ENCODE results near the gene LLPH. TPM values are rescaled to one million over a fixed set of nuclear protein-coding genes. Genes with fewer than 3 reads are reported as not detected.

LLPH gene
- total RNA-seq, 1 donor, result 5.1 TPM

- Histone ChIP-seq H2AFZ (ENCODE audit: low read length) (no peak overlapping the region), H3K4me1 (ENCODE audit: insufficient read depth, low read length) (peaks cover 8% of the 10 kb centered on the region), H3K4me3 (ENCODE audit: insufficient read depth, low read length) (no peak overlapping the region), H3K27me3 (ENCODE audit: insufficient read depth, low read length) (no peaks in the 10 kb centered on the region), H4K20me1 (ENCODE audit: insufficient read depth, low read length) (no peaks in the 10 kb centered on the region), H3K36me3 (ENCODE audit: insufficient read depth, low read length) (no peaks in the 10 kb centered on the region), H3K9me3 (ENCODE audit: low read depth, low read length) (no peaks in the 10 kb centered on the region), H3K79me2 (ENCODE audit: insufficient read depth, low read length) (no peaks in the 10 kb centered on the region), H3K27ac (ENCODE audit: low read depth, low read length) (no peak overlapping the region), H3K4me2 (ENCODE audit: insufficient read depth, low read length) (no peak overlapping the region)
- TF ChIP-seq CTCF (IDR thresholded peaks at IDR 0.05; ENCODE audit: extremely low read depth, low read depth, low read length), result no peak
- no peak for DNase-seq (ENCODE audit: insufficient read length, low spot score, missing footprints)
These were observed 53.0 kb downstream of the LLPH start for GRCh38 chr12:66077542-66077941.

DNA sequence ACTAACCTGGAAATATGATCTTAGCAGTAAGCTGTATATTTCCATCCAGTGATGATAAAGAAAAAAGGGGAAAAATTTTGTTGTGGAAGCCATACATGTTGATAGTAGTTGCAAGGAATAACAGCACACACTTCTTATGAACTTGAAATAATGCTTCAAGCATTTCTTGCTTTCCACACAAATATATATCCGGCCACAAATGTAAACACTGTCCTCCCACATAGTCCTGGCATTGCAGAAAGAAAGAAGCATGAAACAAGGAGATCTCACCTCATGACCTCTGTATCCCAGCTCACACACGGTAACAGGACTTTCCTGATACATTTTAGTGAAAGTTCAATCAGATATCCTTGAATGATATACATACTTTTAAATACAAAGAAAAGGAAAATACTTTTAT lies 56.0 kb downstream of the LLPH start:
- Histone ChIP-seq H3K9me3 (ENCODE audit: low read depth, low read length) (no peaks in the 10 kb centered on the region), H4K20me1 (ENCODE audit: insufficient read depth, low read length) (no peaks in the 10 kb centered on the region), H3K36me3 (ENCODE audit: insufficient read depth, low read length) (no peaks in the 10 kb centered on the region), H3K27me3 (ENCODE audit: insufficient read depth, low read length) (no peaks in the 10 kb centered on the region), H2AFZ (ENCODE audit: low read length) (peak overlapping the region; percentile 60), H3K4me1 (ENCODE audit: insufficient read depth, low read length) (peaks cover 8% of the 10 kb centered on the region), H3K27ac (ENCODE audit: low read depth, low read length) (no peak overlapping the region), H3K79me2 (ENCODE audit: insufficient read depth, low read length) (no peaks in the 10 kb centered on the region), H3K4me2 (ENCODE audit: insufficient read depth, low read length) (peak overlapping the region; percentile 28), H3K4me3 (ENCODE audit: insufficient read depth, low read length) (no peak overlapping the region)
- no peak for DNase-seq (ENCODE audit: insufficient read length, low spot score, missing footprints)
- TF ChIP-seq CTCF (IDR thresholded peaks at IDR 0.05; ENCODE audit: extremely low read depth, low read depth, low read length), result no peak

DNA sequence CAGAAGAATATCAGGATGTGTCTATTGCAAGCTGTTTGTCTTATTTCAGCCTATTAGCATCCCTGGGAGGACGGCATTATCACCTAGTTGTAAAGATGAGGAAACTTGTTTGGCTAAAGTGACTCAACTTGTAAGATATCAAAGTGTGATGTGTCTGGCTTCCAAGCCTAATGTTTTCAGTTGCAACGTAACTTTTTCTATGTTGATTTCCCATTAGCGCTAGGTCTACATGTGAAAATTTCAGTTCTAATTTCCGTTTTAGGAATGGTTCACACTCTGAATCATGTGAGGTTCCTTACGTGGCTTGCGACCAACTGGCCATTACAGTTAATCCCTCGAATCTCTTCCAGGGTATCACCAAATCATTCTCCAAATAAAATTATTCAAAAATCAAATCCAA lies 58.0 kb downstream of the LLPH start:
- Histone ChIP-seq H3K27ac (ENCODE audit: low read depth, low read length) (no peak overlapping the region), H2AFZ (ENCODE audit: low read length) (no peak overlapping the region), H3K27me3 (ENCODE audit: insufficient read depth, low read length) (no peaks in the 10 kb centered on the region), H4K20me1 (ENCODE audit: insufficient read depth, low read length) (no peaks in the 10 kb centered on the region), H3K9me3 (ENCODE audit: low read depth, low read length) (no peaks in the 10 kb centered on the region), H3K79me2 (ENCODE audit: insufficient read depth, low read length) (no peaks in the 10 kb centered on the region), H3K4me2 (ENCODE audit: insufficient read depth, low read length) (no peak overlapping the region), H3K4me3 (ENCODE audit: insufficient read depth, low read length) (no peak overlapping the region), H3K4me1 (ENCODE audit: insufficient read depth, low read length) (peaks cover 8% of the 10 kb centered on the region), H3K36me3 (ENCODE audit: insufficient read depth, low read length) (no peaks in the 10 kb centered on the region)
- DNase-seq (ENCODE audit: insufficient read length, low spot score, missing footprints), result no peak
- TF ChIP-seq CTCF (IDR thresholded peaks at IDR 0.05; ENCODE audit: extremely low read depth, low read depth, low read length), result no peak

DNA sequence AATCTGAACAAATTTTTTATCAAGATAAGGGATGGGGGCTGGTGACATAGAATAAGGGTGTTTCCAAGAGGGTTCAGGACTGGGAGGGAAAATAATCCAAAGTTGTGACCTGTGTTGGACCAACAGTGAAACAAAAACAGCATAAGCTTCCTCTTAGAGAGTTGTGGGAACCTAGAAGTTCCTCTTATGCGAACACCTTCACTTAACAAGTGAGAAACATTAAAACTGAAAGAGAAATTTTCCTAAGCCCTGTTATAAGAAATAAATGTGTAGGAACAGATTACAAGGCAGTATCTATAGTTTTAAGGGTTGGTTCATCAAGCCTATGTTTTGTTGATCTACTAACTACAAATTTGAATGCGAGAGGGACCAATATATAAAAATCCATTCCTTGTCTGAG lies 58.4 kb downstream of the LLPH start:
- Histone ChIP-seq H4K20me1 (ENCODE audit: insufficient read depth, low read length) (no peaks in the 10 kb centered on the region), H3K4me3 (ENCODE audit: insufficient read depth, low read length) (no peak overlapping the region), H3K36me3 (ENCODE audit: insufficient read depth, low read length) (no peaks in the 10 kb centered on the region), H3K4me1 (ENCODE audit: insufficient read depth, low read length) (peaks cover 8% of the 10 kb centered on the region), H3K27ac (ENCODE audit: low read depth, low read length) (no peak overlapping the region), H2AFZ (ENCODE audit: low read length) (no peak overlapping the region), H3K9me3 (ENCODE audit: low read depth, low read length) (no peaks in the 10 kb centered on the region), H3K27me3 (ENCODE audit: insufficient read depth, low read length) (no peaks in the 10 kb centered on the region), H3K4me2 (ENCODE audit: insufficient read depth, low read length) (no peak overlapping the region), H3K79me2 (ENCODE audit: insufficient read depth, low read length) (no peaks in the 10 kb centered on the region)
- no peak for TF ChIP-seq CTCF (IDR thresholded peaks at IDR 0.05; ENCODE audit: extremely low read depth, low read depth, low read length)
- no peak for DNase-seq (ENCODE audit: insufficient read length, low spot score, missing footprints)
